NCI-H2029 treated with DMSO at 0.1 percent for 48 hours (cell line): ENCODE results near the gene DLGAP3.

ENCODE experiments used
- DNase-seq: peaks from one replicate; lab custom pipeline; 2025; lab: John Stamatoyannopoulos, UW

Gene DLGAP3

DNA sequence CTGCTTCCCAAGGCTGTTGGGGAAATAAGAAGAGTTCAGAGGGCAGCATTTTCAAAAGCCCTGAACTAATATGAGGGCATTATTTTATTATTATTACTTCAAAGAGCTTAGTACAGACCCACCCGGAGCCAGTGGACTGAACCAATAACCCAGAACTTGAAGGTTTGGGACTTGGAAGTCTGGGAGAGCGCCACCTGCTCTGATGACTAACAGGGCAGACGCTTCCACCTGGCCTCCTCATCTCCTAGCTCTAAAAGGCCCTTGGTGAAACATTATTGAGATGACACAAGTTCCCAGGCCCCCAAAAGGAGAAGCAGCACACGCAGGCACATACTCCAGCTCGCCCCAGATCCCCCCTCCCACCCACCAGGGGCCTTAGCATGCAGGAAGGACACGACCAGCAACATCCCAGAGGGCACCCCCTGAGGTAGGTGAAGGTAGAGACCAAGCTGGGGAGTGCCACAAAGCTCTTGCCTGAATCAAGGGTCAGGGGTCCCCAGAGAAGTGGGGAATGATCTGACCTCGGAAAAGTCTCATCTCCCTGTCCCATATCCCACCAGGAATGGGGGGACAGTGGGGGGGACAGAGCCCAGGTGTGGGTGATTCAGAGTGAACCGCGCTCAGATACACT, 1.3 kb downstream of the DLGAP3 start:
- no peak for DNase-seq

DNA sequence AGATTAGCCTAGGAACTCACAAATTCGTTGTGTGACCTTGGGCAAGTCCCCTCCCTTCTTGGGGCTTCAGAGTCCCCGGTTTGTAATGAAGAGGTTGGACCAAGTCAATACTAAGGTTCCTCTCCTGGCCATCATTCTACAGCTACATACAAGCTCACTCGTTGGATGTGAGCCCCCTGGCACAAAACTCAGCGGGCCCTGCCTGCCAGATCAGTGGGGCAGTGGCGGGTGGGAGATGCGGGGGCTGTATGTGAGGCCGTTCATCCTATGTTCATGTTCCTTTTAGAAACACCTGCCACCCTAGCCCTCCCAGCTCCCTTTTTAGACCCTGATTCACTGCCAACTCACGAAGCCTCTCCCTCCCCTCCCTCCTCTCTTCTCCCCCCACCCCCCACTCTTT, 2.1 kb downstream of the DLGAP3 start:
- no peak for DNase-seq

DNA sequence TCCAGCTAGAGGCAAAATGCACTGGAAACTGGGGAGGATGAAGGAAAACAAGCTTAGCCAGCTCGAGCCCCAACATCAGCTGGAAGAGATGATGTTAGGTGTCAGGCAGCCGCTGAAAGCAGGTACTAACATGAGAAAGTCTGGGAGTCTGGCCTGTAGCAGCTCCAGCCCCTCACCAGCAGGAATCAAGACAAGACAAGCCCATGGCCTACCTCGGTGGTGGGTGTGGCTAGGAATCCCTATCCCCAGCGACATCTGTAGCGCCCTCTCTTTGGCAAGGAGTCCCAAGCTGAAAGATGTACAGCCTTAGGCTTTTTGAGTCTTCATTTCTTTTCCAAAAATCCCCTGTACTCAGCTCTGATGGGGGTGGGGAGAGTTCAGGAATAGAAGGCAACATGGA, 2.6 kb downstream of the DLGAP3 start:
- DNase-seq = no peak

DNA sequence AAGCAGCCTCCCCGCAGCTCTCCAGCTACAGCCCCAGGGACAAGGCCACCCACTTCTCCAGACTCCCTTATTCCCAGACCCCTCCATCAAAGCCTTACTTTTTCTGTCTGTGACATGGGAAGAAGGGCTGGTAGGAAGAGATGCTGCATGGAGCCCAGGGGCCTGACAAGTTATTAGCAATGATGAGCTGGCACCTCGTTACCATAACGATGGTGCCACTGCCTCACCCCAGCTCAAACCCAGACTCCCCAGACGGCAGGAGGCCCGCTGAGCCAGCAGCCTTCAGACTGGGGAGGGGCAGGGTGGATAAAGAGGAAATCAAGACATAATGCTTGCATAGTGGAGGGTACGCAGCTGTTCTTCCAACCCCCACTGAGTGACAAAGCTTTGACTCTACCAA, 3.3 kb downstream of the DLGAP3 start:
- no peak for DNase-seq

DNA sequence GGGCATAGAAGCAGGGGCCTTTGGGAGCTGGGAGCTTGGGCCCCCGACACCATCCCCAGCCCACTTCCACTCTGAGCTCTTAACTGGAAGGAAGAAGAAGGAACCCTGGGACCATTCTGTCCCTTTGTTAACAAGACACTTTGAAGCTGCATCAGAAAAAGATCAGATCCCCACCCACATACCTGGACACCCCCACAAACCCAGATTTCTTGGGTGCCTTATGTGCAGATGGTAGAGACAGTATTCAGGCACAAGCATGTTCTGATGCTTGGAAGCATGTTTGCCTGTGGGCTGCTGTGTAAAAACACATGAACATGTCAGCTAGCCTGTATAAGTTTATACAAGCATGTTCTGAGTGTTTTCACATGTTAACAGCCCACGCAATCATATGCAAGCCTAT, 3.7 kb downstream of the DLGAP3 start:
- no peak for DNase-seq

DNA sequence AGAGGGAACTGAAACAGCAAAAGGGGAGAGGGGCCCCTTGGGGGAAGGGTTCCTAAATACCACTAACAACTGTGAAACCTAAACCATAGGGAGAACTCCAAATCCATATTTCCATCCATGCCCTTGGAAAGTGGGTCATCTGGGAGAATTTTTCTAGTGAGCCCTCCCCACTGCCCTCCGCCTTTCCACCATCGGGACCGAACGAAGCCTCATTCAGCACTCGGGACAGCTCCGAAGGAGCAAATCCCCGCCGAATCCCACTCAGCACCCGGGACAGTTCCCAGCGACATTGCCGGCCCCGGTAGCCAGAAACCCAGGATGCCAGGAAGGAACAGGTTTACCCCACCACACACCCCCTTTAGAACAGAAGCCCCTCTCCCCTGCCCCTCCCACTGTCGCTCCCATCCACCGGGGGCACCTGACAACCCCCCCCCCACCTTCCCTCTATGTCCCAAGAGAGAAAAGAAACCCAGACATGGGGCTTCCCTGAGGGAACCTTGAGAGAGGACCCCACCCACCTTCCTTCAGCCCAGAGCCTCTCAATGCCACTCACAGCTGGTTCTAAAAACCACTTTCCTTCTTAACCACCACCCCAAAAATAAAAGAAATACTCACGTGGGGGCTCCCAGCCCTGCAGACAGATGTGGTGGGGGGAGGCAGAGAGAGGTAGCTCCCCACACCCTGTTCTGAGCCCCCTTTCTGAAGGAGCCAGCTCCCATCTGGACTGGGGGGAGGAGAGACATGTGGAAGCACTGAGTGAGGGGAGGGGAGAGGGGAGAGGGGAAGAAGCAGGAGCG, 4.5 kb downstream of the DLGAP3 start:
- DNase-seq = no peak

DNA sequence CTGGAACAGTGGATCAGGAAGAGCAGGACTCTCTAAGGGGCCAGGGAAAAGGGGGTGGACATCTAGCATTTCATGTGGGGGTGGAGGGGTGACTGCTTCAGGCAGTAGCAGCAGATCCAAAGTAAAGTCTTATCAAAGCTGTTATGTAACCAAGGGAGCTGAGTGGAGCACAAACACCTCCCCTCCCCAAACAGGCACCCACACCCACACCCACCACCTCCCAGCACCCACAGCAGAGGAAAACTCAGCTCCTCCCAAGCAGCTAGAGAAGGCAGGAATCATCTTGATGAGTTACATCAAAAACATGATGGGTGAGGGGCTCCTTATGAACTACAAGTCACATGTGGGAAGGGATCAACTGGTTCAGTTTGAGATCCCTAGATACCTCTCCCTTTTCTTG, 6.0 kb downstream of the DLGAP3 start:
- DNase-seq = no peak

DNA sequence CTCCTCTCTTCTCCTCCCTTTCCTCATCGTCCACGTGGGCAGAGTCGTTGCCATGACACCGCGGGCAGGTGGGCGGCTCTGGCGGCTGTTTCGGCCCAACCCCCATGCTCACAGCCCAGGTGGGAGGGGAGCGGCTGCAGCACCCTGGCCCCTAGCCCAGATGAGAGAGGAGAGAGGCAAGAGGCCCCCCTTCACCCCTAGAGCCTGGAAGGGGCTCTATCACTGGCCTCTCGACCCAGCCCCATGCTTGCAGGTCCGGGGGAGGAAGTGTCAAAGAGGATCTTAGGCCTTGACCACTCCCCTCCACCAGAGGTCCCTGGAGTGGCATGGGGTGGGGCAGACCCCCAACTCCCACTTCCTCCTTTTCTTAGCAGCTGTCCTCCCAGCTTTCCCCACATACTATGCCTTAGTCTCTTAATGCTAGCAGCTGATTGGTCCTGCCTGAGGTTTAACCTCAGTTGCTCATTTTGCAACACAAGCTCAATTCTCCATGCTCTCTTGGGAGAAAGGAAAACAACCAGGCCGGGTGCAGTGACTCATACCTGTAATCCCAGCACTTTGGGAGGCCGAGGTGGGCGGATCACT, 10.4 kb downstream of the DLGAP3 start:
- no peak for DNase-seq

DNA sequence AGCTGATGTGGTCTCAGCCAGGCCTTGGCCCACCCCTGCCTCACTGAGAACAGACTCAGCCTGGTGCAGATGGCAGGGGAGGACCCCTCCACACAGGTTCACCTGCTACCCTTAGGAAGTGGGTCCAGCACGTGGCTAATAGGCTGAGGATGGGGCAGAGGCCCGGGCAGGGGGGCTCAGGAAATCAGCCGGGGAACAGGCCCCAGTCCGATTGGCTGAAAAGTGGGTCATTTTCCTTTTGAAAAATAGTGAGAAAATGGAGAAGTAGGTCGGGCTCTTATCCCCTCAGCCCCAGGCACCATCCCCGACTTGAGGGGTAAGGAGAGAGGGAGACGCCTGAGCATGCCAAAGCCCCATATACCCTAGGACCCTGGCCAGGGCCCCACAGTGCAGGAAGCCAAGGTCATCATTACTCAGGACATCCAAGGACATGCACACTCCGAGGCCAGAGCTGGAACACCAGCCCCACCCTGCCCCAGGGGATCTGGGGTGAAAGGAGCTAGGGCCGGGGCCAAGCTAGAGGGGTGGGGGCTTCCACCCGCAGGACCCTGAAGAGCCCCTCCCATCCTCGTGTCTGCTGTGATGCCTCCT, 11.0 kb downstream of the DLGAP3 start:
- no peak for DNase-seq

DNA sequence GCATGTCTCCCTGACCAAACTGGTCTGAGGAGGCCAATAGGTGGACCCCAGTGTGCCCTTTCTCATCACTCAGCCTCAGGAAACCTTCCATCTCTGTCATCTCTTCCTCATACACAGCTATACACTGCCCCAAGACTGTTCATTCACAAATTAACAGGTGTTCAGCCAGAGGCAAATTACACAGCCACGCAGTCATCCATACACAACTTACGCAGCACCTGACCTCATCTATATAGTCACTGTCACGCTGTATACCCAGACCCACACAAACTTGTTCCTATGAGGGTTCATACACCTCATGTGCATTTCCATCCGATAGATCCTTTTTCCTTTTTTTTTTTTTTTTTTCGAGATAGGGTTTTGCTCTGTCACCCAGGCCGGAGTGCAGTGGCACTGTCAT, 12.4 kb downstream of the DLGAP3 start:
- DNase-seq = no peak

DNA sequence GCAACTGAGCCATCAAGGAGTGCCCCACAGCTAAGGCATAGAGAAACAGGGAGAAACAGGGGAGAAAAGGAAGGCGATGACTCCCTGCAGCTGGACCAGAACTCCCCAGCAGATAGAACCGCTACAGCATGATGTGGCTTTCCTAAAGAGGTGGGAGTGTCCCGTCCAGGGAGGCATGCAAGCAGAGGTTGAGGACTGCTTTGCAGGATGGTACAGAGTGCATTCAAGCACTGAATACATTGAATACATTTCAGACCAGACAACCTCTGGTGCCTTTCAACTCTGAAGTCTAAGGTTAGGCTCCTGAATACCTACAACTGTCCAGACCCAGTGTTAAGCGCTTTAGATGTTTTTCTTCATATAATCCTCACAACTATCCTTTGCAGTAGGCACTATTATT, 13.3 kb downstream of the DLGAP3 start:
- DNase-seq = no peak

DNA sequence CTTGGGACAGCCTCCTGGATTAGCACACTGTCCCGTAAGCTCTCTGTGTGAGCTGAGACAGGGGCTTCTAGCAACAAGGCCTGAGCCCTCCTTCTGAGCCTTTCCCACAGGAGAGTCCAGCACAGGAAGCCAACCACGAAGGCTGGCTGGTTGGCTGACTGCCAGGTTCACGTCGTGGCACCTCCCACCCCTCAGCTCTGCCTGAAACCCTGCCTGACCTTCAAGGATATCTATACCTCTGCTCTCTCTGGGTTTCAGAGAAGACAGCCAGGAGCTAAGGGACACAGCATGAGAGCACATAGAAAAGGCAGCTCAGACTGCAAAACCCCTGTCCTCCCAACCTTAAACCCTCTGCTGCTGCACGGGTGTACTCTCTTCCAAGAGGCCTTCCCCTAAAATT, 13.9 kb downstream of the DLGAP3 start:
- no peak for DNase-seq

DNA sequence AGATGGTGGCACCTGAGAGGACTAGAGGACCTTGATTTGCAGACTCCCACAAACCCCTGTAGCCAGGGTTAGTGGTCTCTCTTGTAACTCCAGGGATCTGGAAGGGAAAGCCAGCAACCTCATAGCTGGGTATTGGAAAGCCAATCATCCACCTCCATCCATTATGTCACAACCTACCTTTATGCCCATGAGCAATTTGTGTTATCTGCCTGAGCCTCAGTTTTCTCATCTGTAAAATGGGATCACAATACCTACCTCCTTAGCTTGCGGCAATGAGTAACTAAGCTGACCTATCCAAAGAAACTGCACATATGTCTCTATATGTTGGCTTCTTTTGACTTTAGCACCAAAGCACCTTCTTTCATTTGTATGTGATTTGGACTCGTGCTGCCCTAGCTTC, 14.5 kb downstream of the DLGAP3 start:
- DNase-seq = no peak

DNA sequence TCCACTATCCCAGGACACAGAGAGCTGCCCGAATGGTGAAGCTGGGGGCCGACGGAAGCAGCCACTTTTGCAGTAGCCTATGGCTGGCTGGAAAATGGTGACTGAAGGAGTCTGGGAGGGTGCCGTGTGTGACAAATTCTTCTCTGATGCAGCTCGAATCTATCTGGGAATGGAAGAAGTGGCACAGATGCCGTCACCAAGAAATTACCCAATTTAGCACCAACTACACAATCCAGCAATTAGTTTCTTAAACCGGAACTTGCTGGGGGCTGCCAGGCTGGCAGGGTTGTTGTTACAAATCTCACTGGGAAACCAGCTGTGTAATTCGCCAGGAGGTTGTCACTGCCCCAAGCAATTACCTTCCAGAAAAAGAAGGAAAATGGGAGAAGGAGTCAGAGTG, 18.0 kb downstream of the DLGAP3 start:
- DNase-seq = no peak

DNA sequence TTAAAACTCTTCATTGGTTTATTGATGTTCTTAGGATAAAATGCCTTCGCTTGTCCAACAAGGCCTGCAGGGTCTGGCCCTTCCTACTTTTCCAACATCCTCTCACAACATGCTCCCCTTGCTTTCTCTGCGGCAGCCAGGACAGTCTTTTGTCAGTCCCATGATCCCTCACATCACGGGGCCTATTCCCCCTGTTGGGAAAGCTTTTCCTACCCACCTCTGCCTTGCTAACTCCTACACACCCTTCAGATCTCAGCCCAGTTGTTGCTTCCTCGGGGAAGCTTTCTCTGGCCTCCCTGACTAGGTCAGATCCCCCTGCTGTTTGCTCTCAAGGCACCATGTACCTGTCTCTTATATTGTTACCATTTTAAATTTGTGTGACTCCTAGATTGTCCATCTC, 19.0 kb downstream of the DLGAP3 start:
- DNase-seq = no peak

DNA sequence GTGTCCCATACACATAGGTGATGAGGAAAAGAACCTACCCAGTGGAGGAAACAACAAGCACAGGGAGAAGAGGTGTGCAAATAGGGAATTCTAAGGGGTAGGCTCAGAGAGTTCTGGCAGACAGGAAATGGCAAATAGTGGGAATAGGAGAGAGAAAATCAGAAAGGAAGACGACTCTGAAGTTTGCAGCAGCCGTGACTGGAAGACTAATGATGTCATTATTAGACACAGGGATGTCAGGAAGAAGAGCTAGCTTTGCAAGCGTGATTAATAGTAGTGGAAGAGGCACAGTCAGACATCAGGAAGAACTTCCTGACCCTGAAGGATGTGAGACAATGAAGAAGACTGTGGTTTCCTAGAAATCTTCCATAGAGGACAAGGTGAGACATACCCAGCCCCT, 21.1 kb downstream of the DLGAP3 start:
- DNase-seq = no peak

DNA sequence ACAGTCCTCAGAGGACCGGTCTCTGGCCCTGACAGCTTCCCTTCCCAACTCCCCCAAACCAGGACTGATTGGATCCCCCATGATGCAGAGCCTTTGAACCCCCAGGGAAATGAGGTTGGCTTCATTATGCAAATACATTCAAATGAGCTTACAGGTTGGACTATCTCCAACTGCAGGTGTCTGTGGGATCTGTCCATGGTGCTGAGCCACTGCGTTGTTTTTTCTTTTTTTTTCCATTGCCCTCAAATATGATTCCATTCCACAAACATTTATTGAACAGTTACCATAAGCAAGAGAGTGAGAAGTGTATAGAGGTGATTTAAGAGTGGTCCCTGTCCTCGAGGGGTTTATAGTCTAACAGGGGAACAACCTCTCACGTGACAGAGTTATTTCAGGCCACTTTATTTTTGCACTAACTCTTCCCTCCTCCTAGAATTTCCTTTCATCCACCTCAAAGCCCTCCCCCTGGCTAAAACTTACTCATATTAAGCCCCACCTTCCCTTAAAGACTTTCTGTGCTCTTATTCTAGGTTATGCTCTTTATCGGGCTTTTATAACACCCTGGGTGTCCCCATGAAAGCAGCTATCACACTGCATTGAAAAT, 21.9 kb downstream of the DLGAP3 start:
- DNase-seq = no peak

DNA sequence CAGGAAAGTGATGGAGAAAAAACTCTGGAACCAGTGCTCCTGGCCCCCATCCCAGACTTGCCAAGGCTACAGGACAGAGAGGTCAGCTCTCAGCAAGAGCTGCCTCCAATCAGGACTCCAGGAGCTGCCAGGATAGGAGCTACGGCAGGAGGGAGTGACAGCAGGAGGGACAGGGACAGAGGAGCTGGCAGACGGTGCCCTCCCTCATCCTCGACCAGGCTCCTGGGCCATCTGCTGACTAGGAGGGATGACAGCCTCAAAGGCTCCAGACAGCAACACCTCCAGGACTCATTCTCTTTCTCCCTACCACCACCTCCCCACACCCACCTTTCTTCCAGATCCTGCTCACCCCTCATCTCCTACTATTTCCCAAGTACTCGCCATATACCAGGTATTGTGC, 22.7 kb downstream of the DLGAP3 start:
- DNase-seq = no peak

DNA sequence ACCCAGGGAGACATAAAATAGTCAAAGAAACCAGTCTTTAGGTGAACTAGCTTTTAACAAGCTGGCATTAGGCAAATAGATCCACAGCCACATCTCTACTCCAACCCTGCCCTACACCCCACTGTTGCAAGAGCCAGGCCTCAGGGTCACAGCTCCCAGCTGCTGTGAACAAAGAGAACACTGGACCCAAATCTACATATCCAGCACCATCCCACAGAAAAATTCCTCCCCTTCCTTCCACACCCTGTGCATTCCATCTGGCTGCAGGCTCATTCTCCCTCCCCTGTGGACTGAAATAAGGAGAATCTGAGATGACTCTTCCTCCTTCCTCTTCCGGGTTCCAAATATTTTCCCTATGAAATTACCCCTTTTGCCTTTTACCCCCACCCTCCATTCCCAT, 23.2 kb downstream of the DLGAP3 start:
- no peak for DNase-seq

DNA sequence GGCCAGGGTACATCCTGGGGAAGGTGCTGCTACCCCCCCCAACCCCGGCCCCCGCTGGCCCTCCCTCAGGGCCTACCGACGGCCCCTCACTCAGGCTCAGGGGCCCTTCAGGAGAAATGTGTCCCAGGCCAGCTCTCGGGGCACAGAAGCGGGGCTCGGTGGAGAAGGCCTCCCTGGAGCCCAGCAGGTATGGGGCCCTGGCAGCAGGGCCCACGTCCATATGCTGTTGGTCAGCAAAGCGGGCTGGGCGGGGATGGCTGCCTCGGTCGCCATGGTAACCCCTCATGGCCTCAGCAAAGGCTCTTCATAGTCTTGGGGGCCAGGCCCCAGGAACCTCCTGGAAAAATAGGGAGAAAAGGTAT, 24.4 kb downstream of the DLGAP3 start:
- DNase-seq = no peak

DNA sequence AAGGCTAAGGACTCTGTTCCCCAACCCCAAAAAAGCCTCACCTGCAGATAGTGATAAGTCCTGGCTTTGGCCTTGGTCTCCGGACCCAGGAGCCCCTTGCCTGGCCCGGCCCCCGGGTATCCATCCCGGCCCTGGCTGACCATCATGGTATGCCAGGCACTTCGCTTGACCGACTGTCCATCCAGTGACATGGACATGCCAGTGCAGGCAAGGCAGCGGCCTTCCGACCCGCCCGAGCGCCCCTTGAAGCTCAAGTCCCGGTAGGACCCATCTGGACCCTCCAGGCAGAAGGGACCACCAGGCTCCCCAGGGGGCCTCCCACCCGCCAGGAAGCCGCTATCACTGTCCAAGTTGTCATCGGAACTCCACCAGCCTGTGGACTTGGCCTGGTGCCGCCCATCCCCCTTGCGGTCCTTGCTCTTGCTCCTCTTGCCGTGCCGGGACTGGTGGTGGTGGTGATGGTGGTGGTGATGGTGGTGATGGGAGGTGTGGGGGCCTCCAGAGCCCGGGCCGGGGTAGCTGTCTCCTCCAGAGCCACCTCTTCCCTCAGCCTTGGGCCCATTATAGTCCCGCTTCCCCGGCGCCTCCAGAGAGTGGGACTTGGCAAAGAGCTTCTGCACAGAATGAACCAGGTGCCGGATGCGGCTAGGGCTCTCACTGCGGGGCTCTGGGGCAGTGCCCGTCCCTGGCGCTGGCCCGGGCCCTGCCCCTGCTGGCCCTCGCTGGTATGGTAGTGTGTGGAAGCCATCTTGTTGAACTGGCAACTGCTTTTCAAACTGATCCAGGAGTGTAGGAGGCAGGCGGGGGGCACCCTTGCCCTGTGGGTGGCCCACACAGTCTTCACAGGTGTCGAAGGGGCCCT, 25.0 kb downstream of the DLGAP3 start:
- no peak for DNase-seq

DNA sequence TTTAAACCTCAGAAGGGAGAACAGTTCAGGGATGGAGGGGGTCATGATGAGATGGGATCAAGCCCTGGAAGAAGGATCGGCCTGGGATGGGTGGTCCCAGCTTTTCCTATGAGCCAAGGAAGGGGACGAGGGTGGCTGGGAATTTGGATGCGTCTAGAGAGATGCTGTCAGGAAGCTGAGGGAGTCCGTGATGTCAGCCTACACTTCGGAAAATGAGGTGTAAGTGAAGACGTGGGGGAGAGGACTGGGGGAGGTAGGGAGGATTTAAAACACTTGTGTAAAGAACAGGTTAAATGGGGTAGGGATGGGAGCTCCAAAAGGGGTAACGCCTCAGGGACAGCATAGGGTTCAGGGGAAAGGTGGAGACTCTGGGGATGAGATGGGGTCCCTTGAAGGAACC, 27.5 kb downstream of the DLGAP3 start:
- no peak for DNase-seq
